ENCODE data around the gene CALN1.

Gene CALN1

GRCh38 chr7:72325561-72325960, 86.6 kb downstream of the CALN1 start:
- DNase-seq (ENCODE audit: low read depth) = no peak

DNA sequence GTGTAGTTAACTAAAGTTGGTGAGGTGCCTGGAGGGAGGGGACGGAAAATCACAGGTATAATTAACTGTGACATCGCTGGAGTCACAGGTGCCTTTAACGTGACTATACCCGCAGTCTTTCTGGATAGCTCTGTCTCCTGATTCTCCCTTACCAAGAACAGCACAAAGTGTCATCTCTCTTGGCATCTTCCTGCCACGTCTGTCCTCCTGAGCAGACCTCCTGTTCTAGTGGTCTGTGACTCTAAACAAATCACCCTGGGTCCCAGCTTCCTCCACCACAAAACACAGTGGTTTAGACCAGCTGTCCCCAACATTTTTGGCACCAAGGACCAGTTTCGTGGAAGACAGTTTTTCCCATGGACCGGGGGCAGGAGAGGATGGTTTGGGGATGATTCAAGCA, 90.5 kb downstream of the CALN1 start:
- DNase-seq (ENCODE audit: low read depth) = no peak

DNA sequence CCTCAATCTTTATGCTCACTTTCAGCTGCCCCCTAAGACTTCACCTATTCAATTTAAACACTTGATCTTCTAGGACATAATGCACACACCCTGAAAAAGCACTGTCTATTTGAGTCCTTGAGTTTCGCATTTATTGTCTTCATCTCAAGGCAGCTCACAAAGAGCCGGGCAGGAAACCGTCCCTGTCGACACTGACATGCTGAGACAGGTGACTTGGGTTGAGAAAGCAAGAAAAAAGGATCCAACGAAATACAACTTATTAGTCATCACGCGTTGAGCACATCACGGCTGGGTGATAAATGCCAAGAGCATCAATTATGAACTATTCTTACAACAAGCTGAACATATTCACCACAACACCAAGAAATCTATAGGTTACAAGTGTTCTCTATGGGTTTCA, 91.1 kb downstream of the CALN1 start:
- DNase-seq (ENCODE audit: low read depth) = no peak

GRCh38 chr7:72317341-72317740, 94.8 kb downstream of the CALN1 start:
- no peak for DNase-seq (ENCODE audit: low read depth)

DNA sequence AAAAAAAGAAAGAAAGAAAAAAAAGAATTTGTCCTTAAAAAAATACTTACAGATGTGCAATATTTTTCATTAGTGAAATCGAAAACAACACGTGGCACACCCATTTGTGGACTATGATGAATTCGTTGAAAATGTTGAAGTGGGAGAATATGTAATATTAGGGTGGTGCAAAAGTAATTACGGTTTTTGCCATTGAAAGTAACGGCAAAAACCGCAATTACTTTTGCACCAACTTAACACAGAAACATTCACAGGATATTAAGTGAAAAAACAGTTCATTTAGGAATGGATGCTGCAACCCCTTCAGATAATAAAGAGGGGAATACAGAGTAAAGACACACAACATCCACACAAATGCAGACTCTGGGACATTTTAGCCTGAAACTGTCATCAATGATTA, 96.0 kb downstream of the CALN1 start:
- no peak for DNase-seq (ENCODE audit: low read depth)

GRCh38 chr7:72313906-72314305, 98.2 kb downstream of the CALN1 start:
- no peak for DNase-seq (ENCODE audit: low read depth)

- DNase-seq (ENCODE audit: low read depth) = no peak
Measured at GRCh38 chr7:72310301-72310700, 101.8 kb downstream of the CALN1 start.

DNA sequence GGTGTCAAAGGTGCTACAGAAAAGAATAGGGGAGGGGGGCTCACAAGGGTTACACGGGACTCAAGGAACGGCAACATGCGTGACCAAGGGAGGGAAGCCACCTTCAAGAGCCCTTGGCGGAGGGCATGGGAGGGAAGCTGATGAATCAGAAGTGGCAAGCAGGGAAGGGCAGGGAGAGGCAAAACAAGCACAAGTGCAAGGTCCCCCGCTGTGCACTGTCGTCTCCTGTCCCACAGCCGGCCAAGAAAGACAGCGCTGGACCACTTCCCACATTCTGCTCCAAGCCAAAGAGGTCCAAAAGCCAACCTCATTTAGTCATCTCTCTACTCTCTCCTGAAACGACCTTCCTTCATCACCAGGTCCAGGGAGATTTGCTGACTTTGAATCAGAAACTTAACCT, 102.7 kb downstream of the CALN1 start:
- DNase-seq (ENCODE audit: low read depth) = no peak

DNA sequence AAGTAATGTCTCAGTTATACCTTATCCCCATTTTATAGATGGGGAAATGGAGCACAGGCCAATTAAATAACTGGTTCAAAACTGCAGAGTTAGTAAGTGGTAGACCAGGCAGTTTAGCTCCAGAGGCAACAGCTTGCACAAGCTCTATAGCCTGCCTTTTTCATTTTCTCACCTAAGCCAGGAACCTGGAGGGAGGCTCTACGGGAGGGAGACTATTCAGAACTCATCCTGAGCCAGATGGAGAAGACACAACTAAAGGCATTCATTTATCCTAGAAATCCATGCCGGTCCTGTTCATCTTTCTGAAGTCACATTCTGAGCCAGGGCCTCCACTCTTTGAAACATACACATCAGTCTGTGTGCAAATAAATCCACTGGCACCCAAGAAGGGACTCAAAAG, 103.2 kb downstream of the CALN1 start:
- no peak for DNase-seq (ENCODE audit: low read depth)

GRCh38 chr7:72307566-72307965, 104.6 kb downstream of the CALN1 start:
- DNase-seq (ENCODE audit: low read depth) = no peak

DNA sequence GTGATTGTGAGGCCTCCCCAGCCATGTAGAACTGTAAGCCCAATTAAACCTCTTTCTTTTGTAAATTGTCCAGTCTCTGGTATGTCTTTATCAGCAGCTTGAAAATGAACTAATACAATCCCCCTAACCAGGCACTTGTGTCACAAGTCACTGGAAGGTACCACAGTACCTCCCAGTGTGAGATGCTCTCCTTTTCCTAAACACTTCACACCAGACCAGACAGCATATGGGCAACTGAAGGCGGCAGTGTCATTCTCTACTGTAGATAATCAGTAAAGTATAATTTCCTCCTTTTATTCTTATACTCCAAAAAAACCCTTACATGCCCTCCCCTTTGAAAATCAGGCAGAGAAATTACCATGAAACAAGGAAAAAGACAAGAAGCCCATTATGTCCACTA, 113.2 kb downstream of the CALN1 start:
- DNase-seq (ENCODE audit: low read depth) = no peak

DNA sequence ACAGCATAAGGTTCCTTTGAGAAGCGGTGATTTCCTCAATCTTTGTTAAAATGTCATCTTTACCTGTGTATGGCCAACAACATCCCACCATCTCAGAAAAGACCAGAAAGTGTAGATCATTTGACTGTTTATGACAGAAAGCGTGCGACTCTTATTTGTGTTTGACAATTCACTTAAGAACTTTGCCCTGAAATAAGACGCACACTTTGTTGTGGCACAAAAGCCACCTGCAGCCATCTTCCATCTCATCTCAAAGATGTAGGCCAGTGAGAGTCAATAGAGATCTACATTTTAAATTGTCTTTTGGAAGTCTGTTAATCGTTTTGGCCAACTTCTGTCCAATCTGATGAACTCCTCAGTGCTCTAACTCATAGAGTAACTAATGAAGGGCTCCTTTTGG, 114.0 kb downstream of the CALN1 start:
- DNase-seq (ENCODE audit: low read depth) = no peak

GRCh38 chr7:72297636-72298035, 114.5 kb downstream of the CALN1 start:
- DNase-seq (ENCODE audit: low read depth) = no peak

- no peak for DNase-seq (ENCODE audit: low read depth)
Measured at GRCh38 chr7:72292794-72293193, 119.3 kb downstream of the CALN1 start.

DNA sequence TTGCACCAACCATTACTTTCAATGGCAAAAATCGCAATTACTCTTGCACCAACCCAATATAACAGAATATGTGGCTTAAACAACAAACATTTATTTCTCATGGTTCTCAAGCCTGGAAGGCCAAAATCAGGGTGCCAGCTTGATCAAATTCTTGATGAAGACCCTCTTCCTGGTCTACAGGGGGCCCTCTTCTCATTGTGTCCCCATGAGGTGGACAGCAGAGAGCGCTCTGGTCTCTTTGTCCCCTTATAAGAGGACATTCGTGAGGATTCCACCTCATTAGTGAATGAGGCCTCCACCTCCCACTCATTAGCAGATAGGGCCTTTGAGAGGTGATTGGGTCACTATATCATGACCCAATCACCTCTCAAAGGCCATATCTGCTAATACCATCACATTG, 120.0 kb downstream of the CALN1 start:
- DNase-seq (ENCODE audit: low read depth) = no peak

- no peak for DNase-seq (ENCODE audit: low read depth)
Measured at GRCh38 chr7:72286519-72286918, 125.6 kb downstream of the CALN1 start.

DNA sequence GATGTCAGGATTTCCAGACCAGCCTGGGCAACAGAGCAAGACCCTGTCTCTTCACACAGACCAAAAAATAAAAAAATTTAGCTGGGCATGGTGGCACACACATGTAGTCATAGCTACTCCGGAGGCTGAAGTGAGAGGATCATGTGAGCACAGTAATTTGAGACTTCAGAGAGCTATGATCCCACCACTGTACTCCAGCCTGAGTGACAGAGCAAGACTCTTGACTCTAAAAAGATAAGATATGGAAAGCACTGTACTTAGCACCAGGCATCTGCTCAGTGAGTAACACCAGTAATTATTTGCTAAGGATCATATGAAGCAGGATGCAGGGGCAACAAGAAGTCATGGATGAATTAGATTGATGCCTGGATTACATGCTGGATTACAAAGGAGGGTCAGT, 128.8 kb downstream of the CALN1 start:
- no peak for DNase-seq (ENCODE audit: low read depth)

- DNase-seq (ENCODE audit: low read depth) = no peak
Measured at GRCh38 chr7:72281308-72281707, 130.8 kb downstream of the CALN1 start.

GRCh38 chr7:72279203-72279602, 132.9 kb downstream of the CALN1 start:
- DNase-seq (ENCODE audit: low read depth) = no peak

- DNase-seq (ENCODE audit: low read depth) = no peak
Measured at GRCh38 chr7:72278550-72278949, 133.6 kb downstream of the CALN1 start.

- DNase-seq (ENCODE audit: low read depth) = no peak
Measured at GRCh38 chr7:72275382-72276070, 136.6 kb downstream of the CALN1 start.

DNA sequence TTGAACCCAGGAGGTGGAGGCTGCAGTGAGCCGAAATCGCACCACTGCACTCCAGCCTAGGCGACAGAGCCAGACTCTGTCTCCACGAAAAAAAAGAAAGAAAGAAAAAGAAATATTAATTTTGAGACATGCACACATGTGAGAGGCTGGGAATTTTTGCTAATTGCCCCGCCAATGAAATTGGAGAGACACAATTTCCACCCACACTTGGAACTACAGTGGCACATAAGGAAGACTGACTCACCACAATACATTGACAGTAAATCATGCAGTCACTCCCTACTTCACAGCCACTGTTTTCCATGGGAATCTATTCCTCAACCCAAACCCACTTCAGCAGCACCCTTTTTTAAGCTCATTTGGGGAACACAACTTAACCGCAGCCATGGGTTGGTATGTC, 139.7 kb downstream of the CALN1 start:
- DNase-seq (ENCODE audit: low read depth) = no peak

DNA sequence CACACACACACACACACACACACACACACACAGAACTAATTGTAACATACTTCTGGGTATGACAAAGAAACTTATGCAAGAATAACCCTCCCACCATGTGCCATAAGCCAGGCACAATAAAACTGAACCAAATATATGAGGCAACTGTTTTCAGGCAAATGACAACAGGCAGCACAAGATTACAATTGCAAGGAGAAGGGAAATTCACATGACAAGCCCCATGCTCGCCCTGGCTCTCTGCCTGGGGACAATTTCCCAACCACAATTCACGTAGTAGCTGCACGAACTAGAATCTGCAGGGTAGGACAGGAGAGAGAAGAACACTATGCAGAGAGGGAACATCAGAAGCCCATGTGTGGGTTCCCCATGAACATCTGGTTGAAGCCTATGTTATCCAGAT, 143.3 kb downstream of the CALN1 start:
- DNase-seq (ENCODE audit: low read depth) = no peak

DNA sequence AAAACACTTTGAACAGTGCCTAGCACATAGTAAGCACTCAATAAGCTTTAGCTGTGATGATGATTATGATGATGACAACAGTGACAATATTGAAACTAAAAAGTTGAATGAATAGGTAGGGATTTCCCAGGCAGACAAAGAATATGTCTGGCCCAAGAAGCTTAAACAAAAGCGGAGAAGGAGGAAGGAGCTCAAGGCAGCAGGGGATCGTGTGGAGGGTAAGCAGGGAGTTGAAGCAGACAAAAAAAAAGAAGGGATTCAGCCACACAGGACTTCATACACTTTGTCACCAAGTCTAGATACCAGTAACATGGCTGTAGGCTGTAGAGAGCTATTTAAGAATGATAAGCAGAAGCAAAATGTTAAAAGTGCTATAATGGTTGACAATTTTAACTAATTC, 144.0 kb downstream of the CALN1 start:
- DNase-seq (ENCODE audit: low read depth) = no peak

All from activated T-helper 9 cell treated with anti-CD3 and anti-CD28 coated beads, Interleukin-2, amount 50 U/mL, for 16 hours (primary cell).